NCI-H2227 (cell line): ENCODE data around the gene EN1.

Experiments used
- DNase-seq: peaks from one replicate; lab custom pipeline; 2025; ENCODE audit not compliant: unreplicated experiment; lab: John Stamatoyannopoulos, UW

Gene EN1

DNA sequence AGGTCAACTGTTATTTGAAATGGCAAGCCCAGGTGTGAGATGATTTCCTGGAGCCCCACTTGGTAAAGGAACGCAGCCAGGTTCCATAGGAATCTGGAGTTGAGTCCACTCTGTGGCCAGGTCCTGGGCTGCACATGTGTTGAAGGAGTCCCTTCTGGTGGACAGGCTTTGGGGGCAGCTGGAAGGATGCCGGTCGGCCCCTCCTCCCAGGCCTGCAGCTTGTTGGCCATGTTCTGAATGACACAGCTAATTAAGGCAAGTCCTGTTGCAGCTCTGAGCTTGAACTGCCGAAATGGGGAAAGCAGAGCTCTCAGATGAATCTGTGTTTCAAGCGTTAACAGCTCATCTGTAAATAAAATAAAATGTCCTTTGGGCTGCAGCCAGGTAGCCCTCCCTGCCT lies 23.8 kb downstream of the EN1 start:
- no peak for DNase-seq

GRCh38 chr2:118822572-118822971 lies 24.9 kb downstream of the EN1 start:
- no peak for DNase-seq

GRCh38 chr2:118822015-118822414 lies 25.4 kb downstream of the EN1 start:
- no peak for DNase-seq

- DNase-seq, result no peak
These were observed 30.0 kb downstream of the EN1 start for GRCh38 chr2:118817469-118817868.

- no peak for DNase-seq
These were observed 30.8 kb downstream of the EN1 start for GRCh38 chr2:118816669-118817068.

- no peak for DNase-seq
These were observed 31.7 kb downstream of the EN1 start for GRCh38 chr2:118815731-118816130.

DNA sequence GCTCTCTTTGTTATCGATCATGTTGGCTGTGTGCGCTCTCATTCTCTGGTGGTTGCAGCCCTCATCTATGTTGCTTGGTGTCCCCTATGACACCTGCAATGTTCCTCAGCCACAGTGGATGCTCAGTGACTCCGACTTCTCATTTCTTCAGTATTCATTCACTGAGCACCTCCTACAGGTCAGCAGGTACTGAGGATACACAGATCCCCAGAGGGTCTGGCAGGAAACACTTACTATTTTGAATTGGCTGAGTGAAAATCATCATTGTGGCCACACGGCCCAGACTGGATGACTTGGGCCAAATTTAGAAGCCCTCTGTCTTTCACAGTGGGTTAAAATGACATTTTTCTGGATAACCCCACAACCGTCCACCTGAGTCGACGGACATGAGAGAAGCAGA lies 32.1 kb downstream of the EN1 start:
- no peak for DNase-seq

GRCh38 chr2:118814368-118814767 lies 33.1 kb downstream of the EN1 start:
- DNase-seq, result no peak

DNA sequence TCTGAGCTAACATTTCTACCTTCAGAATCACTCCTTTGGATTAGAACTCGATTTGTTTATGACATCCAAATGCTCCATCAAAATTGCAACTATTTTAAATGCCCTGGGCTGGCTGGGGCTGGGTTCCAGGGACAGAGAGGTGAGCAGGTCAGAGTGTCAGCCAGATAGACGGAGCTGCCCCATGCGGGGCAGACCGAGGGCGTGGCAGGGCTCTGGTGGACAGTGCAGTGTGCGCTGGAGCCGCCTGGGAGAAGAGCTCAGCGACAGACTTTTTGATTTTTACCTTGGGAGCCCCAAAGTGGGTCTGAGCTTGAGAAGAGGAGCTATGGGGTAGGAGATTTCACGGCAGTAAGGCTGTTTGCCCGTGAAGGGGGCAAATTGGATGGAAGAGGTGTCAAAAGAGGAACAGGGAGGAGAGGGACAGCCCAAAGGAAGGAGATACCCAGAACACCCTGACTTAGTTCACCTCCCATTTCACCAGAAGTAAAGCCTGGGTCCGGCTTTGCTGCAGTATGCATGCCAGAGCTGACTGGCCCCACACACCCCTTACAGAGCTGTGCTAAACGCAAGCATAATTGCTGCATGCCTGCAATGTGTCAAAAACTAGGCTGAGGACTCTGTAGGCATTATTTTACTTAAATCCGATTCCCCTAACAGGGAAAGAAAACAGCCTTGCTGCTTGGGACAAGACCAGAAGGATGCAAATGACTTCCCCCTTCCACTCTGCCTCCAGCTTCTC lies 33.7 kb downstream of the EN1 start:
- DNase-seq, result no peak

DNA sequence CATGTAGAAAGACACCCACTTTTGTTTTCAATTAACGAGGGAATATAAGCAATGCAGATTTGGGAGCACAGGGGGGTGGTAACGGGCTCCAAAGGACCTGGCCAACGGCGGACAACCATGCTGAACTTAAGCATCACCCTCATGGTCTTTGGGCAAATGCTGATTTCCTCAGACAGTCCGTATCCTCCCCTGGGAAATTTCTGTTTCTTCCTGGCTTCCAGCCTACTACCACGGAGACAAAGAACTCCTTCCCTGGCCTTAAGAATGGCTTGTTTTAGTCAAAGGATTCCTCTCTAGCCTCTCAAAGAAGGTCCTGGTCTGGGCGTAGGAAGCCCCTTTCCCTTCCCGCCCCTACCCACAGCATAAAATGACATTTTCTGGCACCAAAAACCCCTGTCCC lies 34.3 kb downstream of the EN1 start:
- DNase-seq, result no peak

- DNase-seq, result no peak
These were observed 34.9 kb downstream of the EN1 start for GRCh38 chr2:118812552-118812951.

DNA sequence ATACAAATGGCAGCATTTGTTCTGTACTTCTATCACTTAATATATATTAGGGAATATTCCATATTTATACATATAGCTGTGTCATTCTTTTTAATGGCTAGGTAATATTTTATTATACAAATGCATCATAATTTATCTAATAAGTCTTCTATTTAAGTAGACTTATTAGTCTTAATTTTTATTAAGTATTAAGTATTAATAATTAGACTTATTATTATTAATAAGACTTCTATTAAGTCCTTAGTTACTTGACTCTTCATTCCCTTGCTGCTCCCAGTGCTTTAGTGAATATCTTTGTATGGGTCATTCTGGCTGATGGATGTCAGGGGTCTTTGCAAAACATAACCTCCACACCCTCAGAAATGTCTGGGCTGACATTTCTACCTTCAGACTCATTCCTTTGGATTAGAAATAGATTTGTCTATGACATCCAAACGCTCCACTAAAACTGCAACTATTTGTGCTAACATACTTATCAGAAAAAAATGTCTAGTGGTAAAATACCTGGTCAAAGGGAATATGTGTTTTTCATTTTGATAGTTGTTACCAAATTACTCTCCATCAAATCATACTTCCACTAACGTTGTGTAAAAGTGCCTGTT lies 35.8 kb downstream of the EN1 start:
- no peak for DNase-seq

- DNase-seq, result no peak
These were observed 36.7 kb downstream of the EN1 start for GRCh38 chr2:118810766-118811165.

DNA sequence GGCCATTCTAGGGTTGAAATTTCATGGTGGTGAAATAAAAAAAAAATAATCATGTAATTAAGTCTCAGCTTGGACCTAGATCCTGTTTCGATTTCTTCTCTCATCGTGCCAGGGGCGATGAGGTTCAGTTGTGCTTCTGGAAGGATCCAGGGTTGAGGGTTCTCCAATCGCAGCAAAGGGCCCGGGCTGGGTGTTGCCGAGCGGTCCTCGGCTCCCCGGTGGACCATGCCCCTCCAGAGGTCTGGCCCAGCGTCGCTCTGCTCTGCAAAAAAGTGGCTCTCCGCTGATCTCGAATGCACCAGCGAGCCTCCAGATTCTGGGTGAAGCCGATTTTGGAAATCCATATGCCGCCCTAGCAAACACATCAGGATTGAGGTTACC lies 39.0 kb downstream of the EN1 start:
- no peak for DNase-seq

DNA sequence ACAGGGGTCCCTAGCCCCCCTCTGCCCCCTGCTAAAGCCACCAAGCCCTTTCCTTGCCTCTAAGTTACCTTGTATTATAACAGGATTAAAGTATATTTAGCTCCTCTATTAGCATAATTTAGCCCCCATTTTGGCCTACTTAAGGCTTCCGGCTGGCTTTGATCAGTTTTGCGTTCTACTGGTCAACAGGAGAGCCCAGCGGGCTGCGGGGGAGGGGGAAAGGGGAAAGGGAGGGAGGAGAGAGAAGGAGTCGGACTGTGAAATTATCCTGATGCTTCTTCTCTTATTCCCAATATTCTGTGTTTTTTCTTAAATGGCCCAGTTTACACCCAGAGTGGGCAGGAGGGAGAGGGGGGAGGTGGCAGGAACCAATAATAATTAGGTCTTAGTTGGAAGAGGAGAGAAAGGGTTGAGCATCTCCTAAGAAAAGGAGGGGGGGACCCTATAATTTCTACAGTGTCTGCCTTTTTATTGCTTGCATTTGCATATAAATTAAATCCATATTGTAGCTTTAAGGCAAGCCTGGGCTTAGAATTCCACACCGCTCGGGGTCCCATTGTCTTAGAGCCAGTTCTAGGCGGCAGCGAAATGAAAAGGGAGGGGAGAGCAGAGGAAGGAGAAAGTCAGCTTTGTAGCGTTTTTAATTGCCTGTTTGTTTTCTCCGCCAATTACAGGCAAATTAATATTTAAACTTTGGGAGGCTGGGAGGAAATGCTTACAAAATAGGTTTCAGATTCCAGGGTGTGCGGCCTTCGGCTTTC lies 39.6 kb downstream of the EN1 start:
- DNase-seq, result no peak

DNA sequence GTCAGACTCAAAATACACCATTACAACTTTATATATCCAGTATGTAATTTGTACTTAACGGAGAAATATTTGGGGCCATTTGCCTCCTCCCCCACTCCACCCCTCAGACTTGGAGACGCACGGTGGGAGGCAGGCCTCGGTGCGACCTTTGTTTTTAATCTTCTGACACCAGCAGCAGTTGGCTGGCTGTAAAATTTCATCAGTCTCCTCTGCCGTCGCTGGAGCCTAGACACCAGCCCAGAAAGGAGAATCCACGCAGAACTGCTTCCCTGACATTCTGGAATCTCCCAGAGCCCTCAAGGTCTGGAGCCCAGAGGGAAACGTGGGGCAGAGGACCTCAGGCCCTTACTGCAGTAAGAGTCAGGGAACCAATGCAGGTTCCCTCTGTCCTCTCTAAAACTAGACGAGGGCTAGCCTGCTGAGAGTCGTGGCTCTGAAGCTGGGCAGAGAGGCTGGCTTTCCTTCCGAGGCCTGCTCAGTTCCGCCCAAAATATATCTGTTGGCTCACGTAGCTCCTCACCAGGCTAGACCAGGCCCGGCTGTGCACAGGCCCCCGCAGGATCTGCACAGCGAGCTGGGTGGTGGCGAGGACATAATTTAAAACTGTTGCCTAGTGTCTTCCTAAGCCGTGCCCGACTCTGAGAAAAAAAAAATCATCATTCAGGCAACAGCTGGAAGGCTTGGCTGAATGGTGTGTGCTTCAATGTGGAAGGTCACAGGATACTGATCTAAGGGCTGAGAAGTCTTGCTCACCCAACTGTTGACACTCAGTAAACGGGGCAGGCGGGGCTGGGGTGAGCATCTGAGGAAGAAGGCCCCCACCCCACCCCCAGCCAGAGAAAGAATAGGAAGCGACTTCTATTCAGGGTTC lies 40.4 kb downstream of the EN1 start:
- DNase-seq, result no peak

- no peak for DNase-seq
These were observed 42.3 kb downstream of the EN1 start for GRCh38 chr2:118805064-118805690.

GRCh38 chr2:118803012-118803411 lies 44.4 kb downstream of the EN1 start:
- no peak for DNase-seq

DNA sequence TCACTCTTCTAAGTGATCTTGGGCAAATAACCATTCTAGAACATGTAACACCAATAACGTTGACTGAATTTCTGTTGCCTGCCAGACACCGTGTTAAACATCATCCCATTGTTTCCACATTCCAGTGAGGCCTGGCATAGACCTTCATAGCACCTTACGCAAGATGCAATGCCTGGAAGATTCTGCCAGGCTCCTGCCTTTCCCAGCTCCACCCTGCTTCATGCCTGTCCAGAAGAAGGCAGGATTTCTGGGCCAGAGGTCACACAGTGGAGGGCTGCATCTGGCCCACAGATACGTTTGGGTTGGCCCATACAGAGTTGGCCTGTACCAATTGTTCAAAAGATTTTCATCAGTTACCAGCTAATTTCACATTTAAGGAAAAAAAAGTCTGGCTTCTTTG lies 46.3 kb downstream of the EN1 start:
- DNase-seq, result no peak

GRCh38 chr2:118800736-118801135 lies 46.7 kb downstream of the EN1 start:
- DNase-seq, result no peak

- no peak for DNase-seq
These were observed 52.9 kb downstream of the EN1 start for GRCh38 chr2:118794546-118794945.
